Measurements from ENCODE around the gene ATP5PB. TPM values are rescaled to one million over a fixed set of nuclear protein-coding genes. Genes with fewer than 3 reads are reported as not detected.

ATP5PB gene
- total RNA-seq, 1 experiment from 2014 or later = 194 TPM

DNA sequence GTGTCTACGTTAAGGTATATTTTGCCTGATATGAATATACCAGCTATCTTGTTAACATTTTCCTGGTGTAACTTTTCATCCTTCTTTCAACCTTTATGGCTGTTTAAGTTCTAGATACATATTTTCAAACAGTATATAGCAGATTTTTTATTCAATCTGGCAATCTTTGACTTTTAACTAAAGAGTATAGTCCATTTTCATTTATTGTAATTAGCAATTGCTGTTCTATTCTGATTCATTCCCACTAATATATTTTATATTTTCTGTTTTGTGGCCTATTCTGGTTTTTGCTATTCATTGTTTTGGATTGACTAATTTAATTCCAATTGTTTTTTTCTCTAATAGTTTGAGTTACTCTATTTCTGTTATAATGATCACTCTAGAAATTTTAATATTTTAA, 17.2 kb downstream of the ATP5PB start:
- intact Hi-C loops (cut with micrococcal nuclease; ENCODE audit: unreplicated experiment) = no loop called here

DNA sequence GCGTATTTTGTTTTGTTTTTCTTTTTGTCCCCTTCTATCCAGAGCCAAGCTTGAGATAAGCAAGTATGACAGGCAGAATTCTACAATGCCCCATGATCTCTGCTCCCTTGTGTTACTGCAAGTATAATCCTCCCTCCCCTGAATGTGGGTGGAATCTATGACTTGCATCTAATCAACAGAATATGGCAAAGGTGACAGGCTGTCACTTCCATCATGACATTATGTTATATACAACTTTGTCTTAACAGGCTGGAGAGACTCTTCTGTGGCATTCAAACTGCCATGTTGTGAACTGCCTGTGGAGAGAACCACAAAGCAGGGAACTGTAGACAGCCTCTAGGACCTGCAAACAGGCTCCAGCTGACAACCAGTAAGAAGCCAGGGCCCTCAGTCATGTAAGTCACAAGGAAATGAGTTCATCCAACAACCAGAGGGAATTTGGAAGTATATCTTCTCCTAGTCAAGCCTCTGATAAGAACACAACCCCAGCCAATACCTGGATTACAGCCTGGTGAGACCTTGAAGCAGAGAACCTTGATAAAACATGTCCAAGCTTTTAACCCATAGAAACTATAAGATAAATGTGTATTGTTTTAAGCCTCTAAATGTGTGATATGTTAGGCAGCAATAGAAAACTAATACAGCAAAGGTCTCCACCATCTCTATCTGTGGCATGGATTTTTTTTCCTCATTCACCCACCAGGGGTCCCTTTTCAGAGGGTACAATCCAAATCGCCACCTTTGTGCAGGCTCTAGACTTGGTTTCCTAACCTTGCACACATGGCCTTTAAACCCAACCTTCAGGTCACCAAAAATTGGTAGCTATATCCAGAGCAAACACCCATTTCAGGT, 18.8 kb downstream of the ATP5PB start:
- H3K36me3 Mint-ChIP-seq (ENCODE audit: insufficient read depth, unreplicated experiment) = no peaks in the 10 kb centered on the region
- H3K27ac Mint-ChIP-seq (ENCODE audit: unreplicated experiment) = no peak overlapping the region
- H3K27me3 Mint-ChIP-seq (ENCODE audit: insufficient read depth, unreplicated experiment) = no peaks in the 10 kb centered on the region
- Histone ChIP-seq H3K27me3 (replicated peaks; ENCODE audit: control insufficient read depth, insufficient read depth, low read length) (no peaks in the 10 kb centered on the region), H3K36me3 (ENCODE audit: control insufficient read depth, insufficient read depth, low read length) (no peaks in the 10 kb centered on the region), H3K4me1 (peaks cover 4% of the 10 kb centered on the region; the same call in 1 of the 2 replicates), H3K9me3 (no peaks in the 10 kb centered on the region), H3K4me3 (ENCODE audit: low read depth, low read length) (no peak overlapping the region)
- H3K4me1 Mint-ChIP-seq (ENCODE audit: low read depth, unreplicated experiment) = peaks cover 12% of the 10 kb centered on the region
- no peaks in the 10 kb centered on the region for H3K9me3 Mint-ChIP-seq (ENCODE audit: unreplicated experiment)
- intact Hi-C loops (cut with micrococcal nuclease; ENCODE audit: unreplicated experiment) = no loop called here
- POLR2A ChIA-PET = no interaction called here
- H3K4me3 Mint-ChIP-seq (ENCODE audit: unreplicated experiment) = no peak overlapping the region
- no TSS peak for BruUV-seq (replicated peaks)
- CTCF ChIA-PET = no interaction called here
- TF ChIP-seq, protein P1, sequence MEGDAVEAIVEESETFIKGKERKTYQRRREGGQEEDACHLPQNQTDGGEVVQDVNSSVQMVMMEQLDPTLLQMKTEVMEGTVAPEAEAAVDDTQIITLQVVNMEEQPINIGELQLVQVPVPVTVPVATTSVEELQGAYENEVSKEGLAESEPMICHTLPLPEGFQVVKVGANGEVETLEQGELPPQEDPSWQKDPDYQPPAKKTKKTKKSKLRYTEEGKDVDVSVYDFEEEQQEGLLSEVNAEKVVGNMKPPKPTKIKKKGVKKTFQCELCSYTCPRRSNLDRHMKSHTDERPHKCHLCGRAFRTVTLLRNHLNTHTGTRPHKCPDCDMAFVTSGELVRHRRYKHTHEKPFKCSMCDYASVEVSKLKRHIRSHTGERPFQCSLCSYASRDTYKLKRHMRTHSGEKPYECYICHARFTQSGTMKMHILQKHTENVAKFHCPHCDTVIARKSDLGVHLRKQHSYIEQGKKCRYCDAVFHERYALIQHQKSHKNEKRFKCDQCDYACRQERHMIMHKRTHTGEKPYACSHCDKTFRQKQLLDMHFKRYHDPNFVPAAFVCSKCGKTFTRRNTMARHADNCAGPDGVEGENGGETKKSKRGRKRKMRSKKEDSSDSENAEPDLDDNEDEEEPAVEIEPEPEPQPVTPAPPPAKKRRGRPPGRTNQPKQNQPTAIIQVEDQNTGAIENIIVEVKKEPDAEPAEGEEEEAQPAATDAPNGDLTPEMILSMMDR (IDR thresholded peaks at IDR 0.05; ENCODE audit: insufficient read depth in 1 of 2, low read depth in 1 of 2, low read length in 1 of 2, severe bottlenecking in 1 of 2, unreplicated experiment in 1 of 2) = no peak
- no peak for DNase-seq

More for the DNA sequence above, 17.2 kb downstream of the ATP5PB start:
- H3K9me3 ChIP-seq = no peaks in the 10 kb centered on the region
- H3K4me3 Mint-ChIP-seq (ENCODE audit: unreplicated experiment) = no peak overlapping the region
- H3K27me3 Mint-ChIP-seq (ENCODE audit: insufficient read depth, unreplicated experiment) = no peaks in the 10 kb centered on the region
- H3K36me3 Mint-ChIP-seq (ENCODE audit: insufficient read depth, unreplicated experiment) = no peaks in the 10 kb centered on the region
- no TSS peak for BruUV-seq (replicated peaks)
- ChIA-PET POLR2A (no interaction called here), CTCF (no interaction called here)
- H3K27me3 ChIP-seq (replicated peaks; ENCODE audit: control insufficient read depth, insufficient read depth, low read length) = no peaks in the 10 kb centered on the region
- DNase-seq = no peak
- no peak overlapping the region for H3K4me3 ChIP-seq (ENCODE audit: low read depth, low read length)
- H3K4me1 Mint-ChIP-seq (ENCODE audit: low read depth, unreplicated experiment) = peaks cover 14% of the 10 kb centered on the region
- TF ChIP-seq, protein P1 (IDR thresholded peaks at IDR 0.05; ENCODE audit: insufficient read depth in 1 of 2, low read depth in 1 of 2, low read length in 1 of 2, severe bottlenecking in 1 of 2, unreplicated experiment in 1 of 2) = no peak
- H3K4me1 ChIP-seq = peaks cover 4% of the 10 kb centered on the region; the same call in 1 of the 2 replicates
- no peaks in the 10 kb centered on the region for H3K9me3 Mint-ChIP-seq (ENCODE audit: unreplicated experiment)
- no peaks in the 10 kb centered on the region for H3K36me3 ChIP-seq (ENCODE audit: control insufficient read depth, insufficient read depth, low read length)
- H3K27ac Mint-ChIP-seq (ENCODE audit: unreplicated experiment) = no peak overlapping the region

DNA sequence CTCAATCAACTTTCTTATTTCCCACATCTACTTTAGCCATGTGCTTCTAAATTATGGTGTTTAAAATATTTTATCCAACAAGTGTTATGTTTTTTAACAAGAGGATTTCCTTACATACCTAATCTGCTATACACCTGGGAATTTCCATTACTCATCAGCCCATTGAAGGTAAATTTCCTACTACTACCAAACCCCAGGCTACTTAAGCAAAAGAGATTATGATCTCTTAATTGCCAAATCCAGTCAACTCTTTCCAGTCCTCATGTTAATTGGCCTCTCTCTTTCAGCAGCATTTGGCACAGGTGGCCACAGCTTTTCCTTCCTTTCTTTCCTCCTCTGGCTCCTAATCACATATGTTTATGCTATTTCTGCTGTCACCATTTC, 19.4 kb downstream of the ATP5PB start:
- TF ChIP-seq, protein P1 (IDR thresholded peaks at IDR 0.05; ENCODE audit: insufficient read depth in 1 of 2, low read depth in 1 of 2, low read length in 1 of 2, severe bottlenecking in 1 of 2, unreplicated experiment in 1 of 2) = no peak
- H3K9me3 Mint-ChIP-seq (ENCODE audit: unreplicated experiment) = no peaks in the 10 kb centered on the region
- CTCF ChIA-PET = no interaction called here

More for the DNA sequence above, 19.4 kb downstream of the ATP5PB start:
- H3K4me1 ChIP-seq = peaks cover 4% of the 10 kb centered on the region; the same call in 1 of the 2 replicates
- Mint-ChIP-seq H3K36me3 (ENCODE audit: insufficient read depth, unreplicated experiment) (no peaks in the 10 kb centered on the region), H3K27ac (ENCODE audit: unreplicated experiment) (no peak overlapping the region), H3K27me3 (ENCODE audit: insufficient read depth, unreplicated experiment) (no peaks in the 10 kb centered on the region), H3K4me1 (ENCODE audit: low read depth, unreplicated experiment) (peaks cover 6% of the 10 kb centered on the region), H3K4me3 (ENCODE audit: unreplicated experiment) (no peak overlapping the region)
- H3K9me3 ChIP-seq = no peaks in the 10 kb centered on the region
- H3K36me3 ChIP-seq (ENCODE audit: control insufficient read depth, insufficient read depth, low read length) = no peaks in the 10 kb centered on the region
- BruUV-seq (replicated peaks) = no TSS peak
- H3K4me3 ChIP-seq (ENCODE audit: low read depth, low read length) = no peak overlapping the region
- no peak for DNase-seq
- POLR2A ChIA-PET = no interaction called here
- H3K27me3 ChIP-seq (replicated peaks; ENCODE audit: control insufficient read depth, insufficient read depth, low read length) = no peaks in the 10 kb centered on the region
- intact Hi-C loops (cut with micrococcal nuclease; ENCODE audit: unreplicated experiment) = no loop called here

All from Caco-2 (cell line).